Activated CD8-positive, alpha-beta T cell treated with anti-CD3 and anti-CD28 coated beads for 36 hours (primary cell): ENCODE data around the gene HBG1. TPM values are rescaled to one million over a fixed set of nuclear protein-coding genes. Genes with fewer than 3 reads are reported as not detected.
"Not testable (repeated sequence)": the region's sequence is repeated elsewhere in the genome, so short reads cannot be mapped to it uniquely, and the experiment has no call there.

ENCODE experiments used
- ATAC-seq: fragments of 200-7000 bp; cut with Tn5 transposase; one replicate; pipeline ENCODE4 v1.10.0; 2021; ENCODE audit warnings: mild to moderate bottlenecking, moderate library complexity
- CTCF ChIA-PET: fragments of 350-600 bp; sonication (Branson Sonifier 250); formaldehyde crosslinking; loops from one replicate; lab custom pipeline; 2021; ENCODE audit warnings: antibody characterized with exemption; lab: Charles Lee
- POLR2A ChIA-PET: fragments of 350-600 bp; sonication (Branson Sonifier 250); formaldehyde crosslinking; loops from one replicate; lab custom pipeline; 2021; ENCODE audit warnings: antibody characterized with exemption; lab: Charles Lee
- DNase-seq: peaks from one replicate; pipeline ENCODE4 v3.0.0-alpha.2; 2020
- H3K27ac Mint-ChIP-seq: one replicate; pipeline ENCODE4 v1.8.0; 2021; ENCODE audit warnings: mild to moderate bottlenecking, mixed read lengths
- H3K27me3 Mint-ChIP-seq: one replicate; pipeline ENCODE4 v1.8.0; 2021; ENCODE audit warnings: mixed read lengths
- H3K36me3 Mint-ChIP-seq: one replicate; pipeline ENCODE4 v1.8.0; 2021; ENCODE audit warnings: low read depth, mixed read lengths
- H3K4me1 Mint-ChIP-seq: one replicate; pipeline ENCODE4 v1.8.0; 2021; ENCODE audit warnings: low read depth, mixed read lengths
- H3K4me3 Mint-ChIP-seq: one replicate; pipeline ENCODE4 v1.8.0; 2021; ENCODE audit warnings: mild to moderate bottlenecking, moderate library complexity, mixed read lengths
- H3K9me3 Mint-ChIP-seq: one replicate; pipeline ENCODE4 v1.8.0; 2021; ENCODE audit warnings: mixed read lengths
- CTCF ChIP-seq: fragments of 200-600 bp; IDR thresholded peaks from one replicate; pipeline ENCODE4 v1.8.0; 2022; ENCODE audit warnings: antibody characterized with exemption, mild to moderate bottlenecking
- intact Hi-C: fragments of 100-400 bp; cut with micrococcal nuclease; formaldehyde crosslinking; loops from one replicate; pipeline ENCODE4 v1.10.0; 2022
- total RNA-seq, 2 experiments: library from RNA; stranded (reverse); gene quantifications; one replicate each; pipeline ENCODE4 v1.2.3, GENCODE V29; 2021

The HBG1 gene
- total RNA-seq, 2 experiments from 2014 or later, result not detected

GRCh38 chr11:5252192-5252918 lies 2.7 kb upstream of the HBG1 start:
- Mint-ChIP-seq H3K4me1 (no peaks in the 10 kb centered on the region), H3K27ac (no peak overlapping the region), H3K4me3 (no peak overlapping the region), H3K9me3 (no peaks in the 10 kb centered on the region), H3K36me3 (no peaks in the 10 kb centered on the region), H3K27me3 (peaks cover 2% of the 10 kb centered on the region)
- TF ChIP-seq CTCF, result no peak
- DNase-seq, result no peak
- ChIA-PET POLR2A (interaction anchor here (1.4 kb wide), 1 partner anchor 10 kb away, joined by 3 read pairs; no protein-coding TSS in a partner anchor), CTCF (no interaction called here)
- intact Hi-C loops, result no loop called here
- no peak for ATAC-seq

- POLR2A ChIA-PET, result interaction anchor here (1.4 kb wide), 1 partner anchor 9 kb away, joined by 3 read pairs; no protein-coding TSS in a partner anchor
- Mint-ChIP-seq H3K4me3 (no peak overlapping the region), H3K9me3 (no peaks in the 10 kb centered on the region), H3K27me3 (peaks cover 1% of the 10 kb centered on the region), H3K4me1 (no peaks in the 10 kb centered on the region), H3K36me3 (no peaks in the 10 kb centered on the region), H3K27ac (no peak overlapping the region)
- CTCF ChIA-PET, result no interaction called here
- ATAC-seq (no peak), DNase-seq (no peak)
- no peak for TF ChIP-seq CTCF
- intact Hi-C loops, result no loop called here
These were observed 2.1 kb upstream of the HBG1 start for GRCh38 chr11:5251746-5252145.

- no peak for TF ChIP-seq CTCF
- DNase-seq, result no peak
- no peak for ATAC-seq
- ChIA-PET POLR2A (no interaction called here), CTCF (no interaction called here)
- Mint-ChIP-seq H3K27ac (no peak overlapping the region), H3K9me3 (no peaks in the 10 kb centered on the region), H3K4me3 (no peak overlapping the region), H3K4me1 (no peaks in the 10 kb centered on the region), H3K36me3 (no peaks in the 10 kb centered on the region), H3K27me3 (no peaks in the 10 kb centered on the region)
- intact Hi-C loops, result no loop called here
These were observed 1.0 kb upstream of the HBG1 start for GRCh38 chr11:5250543-5251204.

- CTCF ChIA-PET, H3K4me3 Mint-ChIP-seq, ATAC-seq, intact Hi-C loops, DNase-seq, H3K27me3 Mint-ChIP-seq, POLR2A ChIA-PET, H3K9me3 Mint-ChIP-seq, H3K27ac Mint-ChIP-seq, H3K4me1 Mint-ChIP-seq, H3K36me3 Mint-ChIP-seq: not testable (repeated sequence)
These were observed 1.2 kb downstream of the HBG1 start for GRCh38 chr11:5248498-5248897.

GRCh38 chr11:5247472-5248192 lies 2.0 kb downstream of the HBG1 start:
- H3K36me3 Mint-ChIP-seq, result no peaks in the 10 kb centered on the region
- TF ChIP-seq CTCF, result no peak
- DNase-seq, result no peak
- peaks cover 2% of the 10 kb centered on the region for H3K27me3 Mint-ChIP-seq
- ChIA-PET POLR2A (no interaction called here), CTCF (no interaction called here)
- H3K9me3 Mint-ChIP-seq, result no peaks in the 10 kb centered on the region
- no peaks in the 10 kb centered on the region for H3K4me1 Mint-ChIP-seq
- no peak overlapping the region for H3K4me3 Mint-ChIP-seq
- intact Hi-C loops, result no loop called here
- no peak for ATAC-seq
- no peak overlapping the region for H3K27ac Mint-ChIP-seq
